Mesenchymal stem cell (in vitro differentiated cells and primary cell): ENCODE results near the gene SETD5.

Experiments used
- DNase-seq: peaks from one replicate; pipeline ENCODE4 v3.0.0-alpha.2; 2013
- H2AFZ ChIP-seq: one replicate; pipeline ENCODE4 v1.6.1; 2013; ENCODE audit warnings: low read depth, mild to moderate bottlenecking, control low read depth, inconsistent platforms, low read length, moderate library complexity
- H2AK5ac ChIP-seq: 2 replicates; pipeline ENCODE4 v1.6.1; 2013; ENCODE audit warnings: low read length, moderate library complexity, mild to moderate bottlenecking, inconsistent platforms; ENCODE audit not compliant: severe bottlenecking
- H2BK120ac ChIP-seq: one replicate; pipeline ENCODE4 v1.6.1; 2013; ENCODE audit warnings: low read depth, mild to moderate bottlenecking, inconsistent platforms, low read length, moderate library complexity
- H2BK12ac ChIP-seq, 2 experiments: one replicate each; pipeline ENCODE4 v1.6.1; 2013; ENCODE audit warnings: inconsistent platforms in 2 of 2, low read length in 2 of 2, mild to moderate bottlenecking in 2 of 2, moderate library complexity in 2 of 2, control low read depth in 1 of 2
- H2BK15ac ChIP-seq: one replicate; pipeline ENCODE4 v1.6.1; 2013; ENCODE audit warnings: mild to moderate bottlenecking, low read depth, inconsistent platforms; ENCODE audit not compliant: poor library complexity, severe bottlenecking
- H2BK5ac ChIP-seq: 2 replicates; pipeline ENCODE4 v1.6.1; 2013; ENCODE audit warnings: low read depth, mild to moderate bottlenecking, low read length, control low read depth, inconsistent platforms; ENCODE audit not compliant: poor library complexity, severe bottlenecking
- H3K14ac ChIP-seq, 2 experiments: one replicate each; pipeline ENCODE4 v1.6.1; 2013; ENCODE audit warnings: inconsistent platforms in 2 of 2, low read length in 2 of 2, control low read depth in 1 of 2, mild to moderate bottlenecking in 1 of 2, moderate library complexity in 1 of 2
- H3K18ac ChIP-seq, 2 experiments: one replicate each; pipeline ENCODE4 v1.6.1; 2013; ENCODE audit warnings: inconsistent platforms in 2 of 2, low read length in 2 of 2, control low read depth in 1 of 2, low read depth in 1 of 2, mild to moderate bottlenecking in 1 of 2
- H3K23ac ChIP-seq, 2 experiments: one replicate each; pipeline ENCODE4 v1.6.1; 2013; ENCODE audit warnings: inconsistent platforms in 2 of 2, low read length in 2 of 2, mild to moderate bottlenecking in 2 of 2, moderate library complexity in 2 of 2, control low read depth in 1 of 2
- H3K27ac ChIP-seq: 2 replicates; pipeline ENCODE4 v1.5.1; 2013; ENCODE audit warnings: mild to moderate bottlenecking, moderate library complexity, low read length, control low read depth, inconsistent platforms; ENCODE audit not compliant: poor library complexity, severe bottlenecking
- H3K27me3 ChIP-seq, 2 experiments: 2 replicates each; pipeline versions ENCODE4 v1.6.1 to v1.7.0; 2013; ENCODE audit warnings: low read length in 2 of 2, mild to moderate bottlenecking in 2 of 2, moderate library complexity in 2 of 2, control low read depth in 1 of 2, inconsistent platforms in 1 of 2; ENCODE audit not compliant: control insufficient read depth in 1 of 2, insufficient read depth in 1 of 2
- H3K36me3 ChIP-seq, 2 experiments: 2 replicates each; pipeline versions ENCODE4 v1.6.1 to v1.7.0; 2013; ENCODE audit warnings: low read length in 2 of 2, control low read depth in 1 of 2, inconsistent platforms in 1 of 2, low read depth in 1 of 2, mild to moderate bottlenecking in 1 of 2; ENCODE audit not compliant: insufficient read depth in 2 of 2, control insufficient read depth in 1 of 2
- H3K4ac ChIP-seq, 2 experiments: one replicate each; pipeline ENCODE4 v1.6.1; 2013; ENCODE audit warnings: inconsistent platforms in 2 of 2, low read length in 2 of 2, mild to moderate bottlenecking in 2 of 2, moderate library complexity in 2 of 2, control low read depth in 1 of 2, low read depth in 1 of 2
- H3K4me1 ChIP-seq: 2 replicates; pipeline ENCODE4 v1.6.1; 2013; ENCODE audit warnings: low read depth, low read length, control low read depth; ENCODE audit not compliant: control insufficient read depth, insufficient read depth
- H3K4me2 ChIP-seq: 2 replicates; pipeline ENCODE4 v1.6.1; 2013; ENCODE audit warnings: low read length, mild to moderate bottlenecking, inconsistent platforms; ENCODE audit not compliant: poor library complexity, severe bottlenecking
- H3K4me3 ChIP-seq, 2 experiments: 2 replicates each; pipeline versions ENCODE4 v1.5.1 to v1.7.0; 2013; ENCODE audit warnings: low read length in 2 of 2, mild to moderate bottlenecking in 2 of 2, control low read depth in 1 of 2, low read depth in 1 of 2; ENCODE audit not compliant: insufficient read depth in 1 of 2
- H3K79me1 ChIP-seq: replicated peaks from 2 replicates; pipeline ENCODE4 v1.6.1; 2013; ENCODE audit warnings: mild to moderate bottlenecking, control low read depth, low read length, inconsistent platforms; ENCODE audit not compliant: poor library complexity, severe bottlenecking
- H3K9ac ChIP-seq: 2 replicates; pipeline ENCODE4 v1.7.0; 2013; ENCODE audit warnings: mild to moderate bottlenecking, low read length, moderate library complexity
- H3K9me3 ChIP-seq: 2 replicates; pipeline ENCODE4 v1.7.0; 2013; ENCODE audit warnings: mild to moderate bottlenecking, low read length; ENCODE audit not compliant: control insufficient read depth
- H4K8ac ChIP-seq: one replicate; pipeline ENCODE4 v1.6.1; 2013; ENCODE audit warnings: inconsistent platforms, mild to moderate bottlenecking, low read length, moderate library complexity
- H4K91ac ChIP-seq: one replicate; pipeline ENCODE4 v1.6.1; 2013; ENCODE audit warnings: mild to moderate bottlenecking, low read length, inconsistent platforms
- WGBS: methylation state at CpG from one replicate; pipeline ENCODE4 v1.1.7; 2013; ENCODE audit warnings: mixed read lengths; 5-methylcytosine and 5-hydroxymethylcytosine counted together

The SETD5 gene

GRCh38 chr3:9396632-9397331 is 633 bp upstream of the SETD5 start:
- H3K27me3 ChIP-seq = no peaks in the 10 kb centered on the region
- peak overlapping the region; percentile 95 for H3K9ac ChIP-seq
- H3K79me1 ChIP-seq = no peaks in the 10 kb centered on the region
- peak overlapping the region; percentile 36 for H3K4me2 ChIP-seq
- no peak overlapping the region for H3K14ac ChIP-seq
- peak overlapping the region; percentile 95 for H2BK120ac ChIP-seq
- H3K4me1 ChIP-seq = peaks cover 2% of the 10 kb centered on the region
- H2AK5ac ChIP-seq = peak overlapping the region; percentile 93
- peak overlapping the region; percentile 96 to 99 for H3K18ac ChIP-seq
- peak overlapping the region; percentile 100 for H3K27ac ChIP-seq
- no peaks in the 10 kb centered on the region for H3K9me3 ChIP-seq
- H3K36me3 ChIP-seq = peaks cover 4 to 31% of the 10 kb centered on the region in 2 experiments
- H2BK5ac ChIP-seq = peak overlapping the region; percentile 93
- no peak overlapping the region for H2BK12ac ChIP-seq
- H2BK15ac ChIP-seq = peak overlapping the region; percentile 99
- H4K8ac ChIP-seq = peak overlapping the region; percentile 97
- WGBS = under 1% methylated on average over 47 of the region's 71 CpGs
- peak overlapping the region; percentile 93 for H4K91ac ChIP-seq
- no peak overlapping the region for H2AFZ ChIP-seq
- H3K23ac ChIP-seq = no peak overlapping the region
- H3K4ac ChIP-seq = peak overlapping the region; percentile 73 to 95
- DNase-seq = peak; percentile 99
- peak overlapping the region; percentile 80 to 90 for H3K4me3 ChIP-seq

GRCh38 chr3:9397906-9398699 is 688 bp downstream of the SETD5 start:
- Histone ChIP-seq H3K4me1 (peaks cover 4% of the 10 kb centered on the region), H2AK5ac (peak overlapping the region; percentile 82), H4K8ac (peak overlapping the region; percentile 97), H3K27ac (peak overlapping the region; percentile 87), H2BK12ac (peak overlapping the region; percentile 9 to 73), H4K91ac (peak overlapping the region; percentile 99), H2BK120ac (peak overlapping the region; percentile 98), H3K36me3 (peaks cover 4 to 17% of the 10 kb centered on the region in 2 experiments), H3K79me1 (no peaks in the 10 kb centered on the region), H2BK15ac (peak overlapping the region; percentile 99), H3K4ac (peak overlapping the region; percentile 35 to 98), H3K4me3 (peak overlapping the region; percentile 85 to 94), H3K27me3 (no peaks in the 10 kb centered on the region), H3K9ac (peak overlapping the region; percentile 97), H2BK5ac (peak overlapping the region; percentile 95), H3K23ac (peak overlapping the region in 1 of 2 experiments; percentile 85), H3K18ac (peak overlapping the region; percentile 98 to 99), H2AFZ (no peak overlapping the region), H3K9me3 (no peaks in the 10 kb centered on the region), H3K14ac (peak overlapping the region; percentile 95 to 96), H3K4me2 (peak overlapping the region; percentile 77)
- 2% methylated on average over 36 of the region's 47 CpGs for WGBS
- peak; percentile 59 for DNase-seq

GRCh38 chr3:9398700-9399336 is 1.4 kb downstream of the SETD5 start:
- peak overlapping the region; percentile 97 for H3K9ac ChIP-seq
- no peak overlapping the region for H2BK120ac ChIP-seq
- no peak overlapping the region for H3K4ac ChIP-seq

More at GRCh38 chr3:9398700-9399336, 1.4 kb downstream of the SETD5 start:
- Histone ChIP-seq H2BK5ac (peak overlapping the region; percentile 95), H2BK12ac (no peak overlapping the region), H3K4me3 (peak overlapping the region; percentile 85 to 94), H2AFZ (no peak overlapping the region), H4K8ac (no peak overlapping the region), H3K14ac (no peak overlapping the region), H3K18ac (peak overlapping the region; percentile 98 to 99), H3K4me2 (peak overlapping the region; percentile 77), H2BK15ac (no peak overlapping the region), H4K91ac (no peak overlapping the region), H3K4me1 (peaks cover 4% of the 10 kb centered on the region), H2AK5ac (peak overlapping the region; percentile 82), H3K9me3 (no peaks in the 10 kb centered on the region), H3K27me3 (no peaks in the 10 kb centered on the region), H3K79me1 (no peaks in the 10 kb centered on the region), H3K27ac (peak overlapping the region; percentile 87), H3K36me3 (peaks cover 0 to 10% of the 10 kb centered on the region in 2 experiments), H3K23ac (no peak overlapping the region)
- WGBS = 0% methylated on average over 7 of the region's 7 CpGs
- peak; percentile 92 for DNase-seq
